B cell (primary cell): Measurements from ENCODE around the gene TMEM38B. TPM values are rescaled to one million over a fixed set of nuclear protein-coding genes. Genes with fewer than 3 reads are reported as not detected.
A peak's percentile ranks its signal among the peaks of the same experiment; 100 is the strongest.

Source experiments
- ATAC-seq: fragments of 200-7000 bp; cut with Tn5 transposase; one replicate; pipeline ENCODE4 v1.10.0; 2021; ENCODE audit warnings: low read depth, mild to moderate bottlenecking, moderate number of reproducible peaks, moderate library complexity
- CTCF ChIA-PET: fragments of 350-600 bp; sonication (Branson Sonifier 250); formaldehyde crosslinking; loops from one replicate; lab custom pipeline; 2021; ENCODE audit warnings: antibody characterized with exemption, inconsistent platforms; lab: Charles Lee
- POLR2A ChIA-PET: fragments of 350-600 bp; sonication (Branson Sonifier 250); formaldehyde crosslinking; loops from one replicate; lab custom pipeline; 2021; ENCODE audit warnings: antibody characterized with exemption; lab: Charles Lee
- DNase-seq: peaks from one replicate; pipeline ENCODE4 v3.0.0; 2013
- H2AFZ ChIP-seq: 2 replicates; pipeline ENCODE4 v1.6.1; 2012; ENCODE audit warnings: mild to moderate bottlenecking, low read depth, low read length; ENCODE audit not compliant: insufficient read depth, poor library complexity, severe bottlenecking
- H3K27ac ChIP-seq, 2 donors: 1 replicate in 1 of 2; 2 replicates in 1 of 2; pipeline ENCODE4 v1.5.1; 2012 to 2013; ENCODE audit warnings: low read length in 2 of 2, mild to moderate bottlenecking in 2 of 2, moderate library complexity in 1 of 2
- H3K27me3 ChIP-seq, 4 experiments: fragments of 200-600 bp in 1 of 4; sonication (generic) in 1 of 4; replicated peaks in 1 of 4; 1 replicate in 2 of 4; 2 replicates in 2 of 4; pipeline versions ENCODE4 v1.6.1 to v1.7.0; 2013 to 2016; ENCODE audit warnings: low read length in 3 of 4, mild to moderate bottlenecking in 2 of 4, mixed read lengths in 1 of 4, moderate library complexity in 1 of 4; ENCODE audit not compliant: insufficient read depth in 4 of 4, control insufficient read depth in 3 of 4; ENCODE audit errors: control extremely low read depth in 1 of 4
- H3K36me3 ChIP-seq, 2 experiments: replicated peaks in 1 of 2; 1 replicate in 1 of 2; 2 replicates in 1 of 2; pipeline versions ENCODE4 v1.6.1 to v1.7.1; 2013; ENCODE audit warnings: low read length in 1 of 2; ENCODE audit not compliant: insufficient read depth in 2 of 2, control insufficient read depth in 1 of 2; ENCODE audit errors: control extremely low read depth in 1 of 2, extremely low read depth in 1 of 2
- H3K4me1 ChIP-seq, 2 donors: fragments of 200-600 bp in 1 of 2; sonication (generic) in 1 of 2; 1 replicate in 1 of 2; 2 replicates in 1 of 2; pipeline versions ENCODE4 v1.5.1 to v1.6.1; 2013 to 2017; ENCODE audit warnings: low read length in 2 of 2; ENCODE audit not compliant: control insufficient read depth in 2 of 2, insufficient read depth in 2 of 2
- H3K4me2 ChIP-seq: replicated peaks from 2 replicates; pipeline ENCODE3; 2012; ENCODE audit warnings: mild to moderate bottlenecking, low read depth, low read length; ENCODE audit not compliant: poor library complexity, severe bottlenecking
- H3K4me3 ChIP-seq, 5 experiments: fragments of 200-600 bp in 1 of 5; sonication (generic) in 1 of 5; 1 replicate in 3 of 5; 2 replicates in 2 of 5; pipeline versions ENCODE4 v1.5.1 to v1.7.0; 2011 to 2016; ENCODE audit warnings: low read length in 4 of 5, mild to moderate bottlenecking in 4 of 5, low read depth in 2 of 5, control low read depth in 1 of 5, moderate library complexity in 1 of 5; ENCODE audit not compliant: insufficient read depth in 1 of 5; ENCODE audit errors: control extremely low read depth in 1 of 5, extremely low read depth in 1 of 5
- H3K79me2 ChIP-seq: fragments of 200-600 bp; sonication (generic); one replicate; pipeline ENCODE4 v1.6.0; 2016; ENCODE audit warnings: low read length; ENCODE audit not compliant: control insufficient read depth, insufficient read depth
- H3K9ac ChIP-seq: fragments of 200-600 bp; sonication (generic); 2 replicates; pipeline ENCODE4 v1.6.1; 2017; ENCODE audit warnings: mild to moderate bottlenecking, low read length, moderate library complexity
- H3K9me3 ChIP-seq, 3 donors: one replicate each; pipeline versions ENCODE4 v1.6.1 to v1.7.1; 2013; ENCODE audit warnings: low read length in 2 of 3; ENCODE audit not compliant: control insufficient read depth in 2 of 3, insufficient read depth in 1 of 3; ENCODE audit errors: control extremely low read depth in 1 of 3
- H4K20me1 ChIP-seq: 2 replicates; pipeline ENCODE4 v1.6.0; 2012; ENCODE audit warnings: mild to moderate bottlenecking, low read length; ENCODE audit not compliant: insufficient read depth, control insufficient read depth, poor library complexity, severe bottlenecking
- H3K27ac Mint-ChIP-seq: one replicate; pipeline ENCODE4 v1.8.0; 2021; ENCODE audit warnings: mixed read lengths
- H3K27me3 Mint-ChIP-seq: one replicate; pipeline ENCODE4 v1.8.0; 2021; ENCODE audit warnings: mixed read lengths
- H3K4me1 Mint-ChIP-seq: one replicate; pipeline ENCODE4 v1.8.0; 2021; ENCODE audit warnings: mixed read lengths
- H3K4me3 Mint-ChIP-seq: one replicate; pipeline ENCODE4 v1.8.0; 2021; ENCODE audit warnings: mixed read lengths
- H3K9me3 Mint-ChIP-seq: one replicate; pipeline ENCODE4 v1.8.0; 2022; ENCODE audit warnings: mixed read lengths; ENCODE audit not compliant: insufficient read depth
- EZH2 ChIP-seq: IDR thresholded peaks from 2 replicates; pipeline ENCODE4 v1.6.1; 2012; ENCODE audit warnings: borderline replicate concordance, low read depth, mild to moderate bottlenecking, moderate library complexity, low read length; ENCODE audit not compliant: insufficient read depth, poor library complexity, severe bottlenecking
- WGBS: methylation state at CpG from one replicate; pipeline ENCODE4 v1.1.5; 2013; ENCODE audit warnings: missing lambda C conversion rate; ENCODE audit not compliant: insufficient coverage; 5-methylcytosine and 5-hydroxymethylcytosine counted together
- intact Hi-C: fragments of 100-400 bp; cut with micrococcal nuclease; formaldehyde crosslinking; loops from one replicate; pipeline ENCODE4 v1.10.0; 2022
- polyA plus RNA-seq: library from polyadenylated mRNA; depleted of rRNA; stranded (reverse); fragments of >200 nt; gene quantifications from 2 replicates; pipeline ENCODE4 v1.2.3, GENCODE V29; 2012
- total RNA-seq, 2 donors: library from RNA; stranded (reverse); fragments of 120-200 nt in 1 of 2; gene quantifications; 1 replicate in 1 of 2; 2 replicates in 1 of 2; pipeline versions ENCODE4 v1.2.3 to v1.2.4, GENCODE V29; 2013 to 2022
- TF ChIP-seq, protein P1 (sequence below): fragments of 200-600 bp; IDR thresholded peaks from one replicate; pipeline ENCODE4 v1.8.0; 2022; ENCODE audit warnings: antibody characterized with exemption, mild to moderate bottlenecking

The TMEM38B gene
- total and polyA plus RNA-seq, 2 donors (not counting 1 experiment from before 2014, with no cell fraction given): 6.4 to 29.6 TPM

DNA sequence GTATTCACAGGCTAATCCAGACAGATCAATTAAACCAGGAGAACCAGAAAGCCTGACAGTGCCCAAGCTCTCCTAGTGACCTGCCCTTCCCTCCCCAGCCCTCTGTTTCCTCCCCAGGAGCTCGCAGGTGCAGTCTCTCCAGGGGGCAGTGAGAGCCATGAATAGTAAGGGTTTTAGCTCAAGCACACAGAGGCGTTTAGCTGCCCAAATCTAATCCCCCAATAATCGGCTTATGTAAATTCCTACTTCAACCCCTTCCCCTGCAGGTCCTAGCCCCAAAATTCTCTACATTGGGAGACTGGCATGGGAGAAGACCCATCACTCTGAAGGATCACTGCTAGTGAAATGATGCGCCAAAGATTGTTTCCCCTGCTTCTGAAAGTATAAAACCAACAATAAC, 42.5 kb upstream of the TMEM38B start:
- WGBS: 80% methylated on average over 2 of the region's 4 CpGs
- intact Hi-C loops: no loop called here
- ATAC-seq (no peak), DNase-seq (no peak)
- CTCF ChIA-PET: interaction anchor here (0.8 to 1.8 kb wide), 3 partner anchors 10 to 66 kb away, joined by 3 to 10 read pairs (median 3); no protein-coding TSS in a partner anchor
- Histone ChIP-seq H3K36me3 (no peaks in the 10 kb centered on the region), H3K9ac (no peak overlapping the region), H3K4me3 (no peak overlapping the region), H3K4me1 (peaks cover 7 to 10% of the 10 kb centered on the region in 2 donors), H2AFZ (no peak overlapping the region), H3K27ac (no peak overlapping the region), H3K27me3 (peaks cover 0 to 16% (median 8%) of the 10 kb centered on the region in 4 experiments), H3K9me3 (no peaks in the 10 kb centered on the region), H3K4me2 (no peak overlapping the region), H3K79me2 (no peaks in the 10 kb centered on the region), H4K20me1 (no peaks in the 10 kb centered on the region)
- H3K4me3 Mint-ChIP-seq: no peak overlapping the region
- peaks cover 9% of the 10 kb centered on the region for H3K4me1 Mint-ChIP-seq
- TF ChIP-seq, protein P1, sequence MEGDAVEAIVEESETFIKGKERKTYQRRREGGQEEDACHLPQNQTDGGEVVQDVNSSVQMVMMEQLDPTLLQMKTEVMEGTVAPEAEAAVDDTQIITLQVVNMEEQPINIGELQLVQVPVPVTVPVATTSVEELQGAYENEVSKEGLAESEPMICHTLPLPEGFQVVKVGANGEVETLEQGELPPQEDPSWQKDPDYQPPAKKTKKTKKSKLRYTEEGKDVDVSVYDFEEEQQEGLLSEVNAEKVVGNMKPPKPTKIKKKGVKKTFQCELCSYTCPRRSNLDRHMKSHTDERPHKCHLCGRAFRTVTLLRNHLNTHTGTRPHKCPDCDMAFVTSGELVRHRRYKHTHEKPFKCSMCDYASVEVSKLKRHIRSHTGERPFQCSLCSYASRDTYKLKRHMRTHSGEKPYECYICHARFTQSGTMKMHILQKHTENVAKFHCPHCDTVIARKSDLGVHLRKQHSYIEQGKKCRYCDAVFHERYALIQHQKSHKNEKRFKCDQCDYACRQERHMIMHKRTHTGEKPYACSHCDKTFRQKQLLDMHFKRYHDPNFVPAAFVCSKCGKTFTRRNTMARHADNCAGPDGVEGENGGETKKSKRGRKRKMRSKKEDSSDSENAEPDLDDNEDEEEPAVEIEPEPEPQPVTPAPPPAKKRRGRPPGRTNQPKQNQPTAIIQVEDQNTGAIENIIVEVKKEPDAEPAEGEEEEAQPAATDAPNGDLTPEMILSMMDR: no peak
- no peak for TF ChIP-seq EZH2
- no peak overlapping the region for H3K27ac Mint-ChIP-seq
- H3K27me3 Mint-ChIP-seq: peaks cover 9% of the 10 kb centered on the region
- no peaks in the 10 kb centered on the region for H3K9me3 Mint-ChIP-seq
- POLR2A ChIA-PET: no interaction called here

DNA sequence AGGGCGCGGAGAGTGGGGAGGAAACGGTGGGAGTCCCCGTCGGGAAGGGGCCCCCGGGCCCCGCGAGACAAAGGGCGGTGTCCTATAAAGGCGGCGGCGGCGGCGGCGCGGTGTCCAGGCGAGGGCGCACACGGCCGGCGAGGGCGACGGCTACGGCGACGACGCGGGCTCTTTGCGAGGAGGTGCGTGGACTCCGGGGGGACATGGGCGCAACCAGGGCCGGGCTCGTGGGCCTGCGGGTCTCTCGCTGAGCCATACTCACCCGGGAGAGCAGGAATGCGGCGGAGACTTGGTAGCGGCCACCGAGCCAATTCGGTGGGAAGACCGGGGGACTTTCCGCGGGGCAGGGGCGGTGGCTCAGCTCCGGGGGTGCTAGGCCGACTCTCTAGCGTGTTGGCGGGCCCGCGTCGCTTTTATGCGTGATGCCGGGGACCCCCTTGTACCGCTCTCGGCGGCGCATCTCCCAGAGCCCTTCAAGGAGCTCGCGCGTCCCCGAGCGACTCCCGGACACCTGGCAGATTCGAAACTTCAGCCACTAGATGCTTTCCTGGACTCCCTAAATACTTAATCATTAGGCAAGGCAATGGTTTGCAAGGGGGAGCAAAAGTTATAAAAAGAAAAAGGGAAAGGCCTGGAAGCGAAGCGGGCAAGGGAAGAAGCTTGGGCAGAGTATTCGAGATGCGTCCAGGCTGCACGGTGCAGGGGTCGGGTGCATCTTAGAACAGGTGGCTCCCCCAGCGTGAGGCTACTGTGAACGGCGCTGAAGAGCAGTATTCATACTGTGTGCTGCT, 38.0 kb upstream of the TMEM38B start:
- peaks cover 0 to 4% (median 0%) of the 10 kb centered on the region in 3 donors for H3K9me3 ChIP-seq
- Mint-ChIP-seq H3K27ac (peak overlapping the region; percentile 57), H3K9me3 (no peaks in the 10 kb centered on the region), H3K4me1 (peaks cover 24% of the 10 kb centered on the region), H3K4me3 (peak overlapping the region; percentile 91), H3K27me3 (peaks cover 24% of the 10 kb centered on the region)
- ATAC-seq: peak; percentile 80
- no peaks in the 10 kb centered on the region for H4K20me1 ChIP-seq
- intact Hi-C loops: loop anchor here (1.0 kb wide), 2 partner anchors 38 to 62 kb away; partner anchors contain the start of gene TMEM38B
- peak overlapping the region; percentile 71 for H3K9ac ChIP-seq
- H3K36me3 ChIP-seq: no peaks in the 10 kb centered on the region
- TF ChIP-seq, protein P1: peak; percentile 35
- no peak for TF ChIP-seq EZH2
- DNase-seq: peak; percentile 52
- peak overlapping the region; percentile 94 for H3K4me2 ChIP-seq
- peak overlapping the region; percentile 53 to 69 (median 63) for H3K4me3 ChIP-seq
- no peaks in the 10 kb centered on the region for H3K79me2 ChIP-seq
- no peak overlapping the region for H3K27ac ChIP-seq
- 3% methylated on average over 74 of the region's 75 CpGs for WGBS
- H3K4me1 ChIP-seq: peaks cover 20 to 24% of the 10 kb centered on the region in 2 donors
- peak overlapping the region; percentile 90 for H2AFZ ChIP-seq
- peaks cover 0 to 32% (median 20%) of the 10 kb centered on the region in 4 experiments for H3K27me3 ChIP-seq
- CTCF ChIA-PET: interaction anchor here (0.7 to 6.6 kb wide), 14 partner anchors 10 to 67 kb away, joined by 3 to 51 read pairs (median 4); partner anchors contain the start of gene TMEM38B
- POLR2A ChIA-PET: interaction anchor here (0.8 to 1.8 kb wide), 2 partner anchors 24 to 38 kb away, joined by 3 to 6 read pairs; partner anchors contain the start of gene TMEM38B
